HG02943 (cell line): Measurements from ENCODE around the gene NCF1.
A peak's percentile ranks its signal among the peaks of the same experiment; 100 is the strongest.
"Not testable (repeated sequence)": the region's sequence is repeated elsewhere in the genome, so short reads cannot be mapped to it uniquely, and the experiment has no call there.

ENCODE experiments used
- ATAC-seq: cut with Tn5 transposase; IDR thresholded peaks from one replicate; pipeline ENCODE4 v1.9.1; 2021; ENCODE audit warnings: mild to moderate bottlenecking, low read depth, moderate library complexity; ENCODE audit not compliant: unreplicated experiment

The NCF1 gene

DNA sequence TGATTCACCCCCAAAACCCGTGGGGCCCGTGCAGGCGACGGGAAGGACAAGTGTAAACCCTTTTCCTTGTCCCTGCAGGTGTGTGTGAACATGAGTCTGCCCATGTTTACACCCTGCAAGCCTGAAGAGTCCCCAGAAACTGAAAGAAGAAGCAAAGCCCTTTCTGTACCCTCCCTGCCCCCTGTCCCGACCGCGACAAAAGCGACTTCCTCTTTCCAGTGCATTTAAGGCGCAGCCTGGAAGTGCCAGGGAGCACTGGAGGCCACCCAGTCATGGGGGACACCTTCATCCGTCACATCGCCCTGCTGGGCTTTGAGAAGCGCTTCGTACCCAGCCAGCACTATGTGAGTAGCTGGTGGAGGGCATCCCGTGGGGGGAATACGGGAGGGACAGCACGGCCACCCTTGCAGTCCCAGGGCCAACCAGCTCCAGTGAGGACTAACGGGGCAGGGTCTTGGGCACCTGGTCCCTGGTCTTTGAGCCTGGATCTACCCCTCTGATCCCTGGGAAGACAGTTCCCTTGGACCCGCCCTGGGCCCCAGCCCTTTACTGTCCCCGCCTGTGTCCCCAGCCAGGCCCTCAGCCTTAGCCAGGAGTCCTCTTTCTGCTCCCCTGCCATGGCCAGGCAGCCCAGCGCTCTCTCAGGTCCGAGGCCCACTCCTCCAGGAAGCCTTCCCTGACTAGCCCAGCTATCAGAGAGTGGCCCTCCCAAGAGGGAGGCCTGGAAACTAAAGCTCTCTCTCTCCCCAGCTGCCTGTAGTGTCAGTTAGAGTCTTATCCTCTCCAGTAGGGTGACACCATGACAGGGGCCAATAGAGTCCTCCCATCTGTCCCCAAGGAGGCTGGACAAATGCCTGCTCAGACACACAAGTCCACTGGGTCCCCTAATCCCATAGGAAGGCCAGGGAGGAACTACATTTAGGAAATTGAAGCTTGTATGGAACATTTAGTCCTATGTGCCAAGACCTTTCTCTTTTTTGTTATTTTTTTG lies at the start of gene NCF1:
NCF1 (plus strand) TSS at position 252 of the 991 bp plus-strand sequence; CDS start at position 273, 21 bp downstream.
- peak; percentile 70 for ATAC-seq

DNA sequence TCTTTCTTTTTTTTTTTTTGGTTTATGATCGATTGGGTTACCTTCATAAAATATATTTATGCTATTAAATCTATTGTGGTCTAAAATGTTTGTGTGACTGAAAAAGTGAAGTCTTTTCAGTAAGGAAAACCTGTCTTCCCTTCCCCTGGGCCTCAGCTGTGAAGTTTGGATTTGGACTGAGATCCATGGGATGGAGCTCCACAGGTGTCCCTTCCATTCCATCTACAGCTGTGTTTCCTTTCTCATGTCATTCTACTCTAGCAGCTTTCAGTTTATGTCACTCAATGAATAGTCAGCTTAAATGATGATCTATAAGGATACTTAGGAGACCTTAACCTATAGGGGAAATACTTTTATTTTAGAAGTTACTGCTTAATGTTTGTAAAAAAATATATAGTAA lies 48.0 kb upstream of the NCF1 start:
- ATAC-seq: no peak

DNA sequence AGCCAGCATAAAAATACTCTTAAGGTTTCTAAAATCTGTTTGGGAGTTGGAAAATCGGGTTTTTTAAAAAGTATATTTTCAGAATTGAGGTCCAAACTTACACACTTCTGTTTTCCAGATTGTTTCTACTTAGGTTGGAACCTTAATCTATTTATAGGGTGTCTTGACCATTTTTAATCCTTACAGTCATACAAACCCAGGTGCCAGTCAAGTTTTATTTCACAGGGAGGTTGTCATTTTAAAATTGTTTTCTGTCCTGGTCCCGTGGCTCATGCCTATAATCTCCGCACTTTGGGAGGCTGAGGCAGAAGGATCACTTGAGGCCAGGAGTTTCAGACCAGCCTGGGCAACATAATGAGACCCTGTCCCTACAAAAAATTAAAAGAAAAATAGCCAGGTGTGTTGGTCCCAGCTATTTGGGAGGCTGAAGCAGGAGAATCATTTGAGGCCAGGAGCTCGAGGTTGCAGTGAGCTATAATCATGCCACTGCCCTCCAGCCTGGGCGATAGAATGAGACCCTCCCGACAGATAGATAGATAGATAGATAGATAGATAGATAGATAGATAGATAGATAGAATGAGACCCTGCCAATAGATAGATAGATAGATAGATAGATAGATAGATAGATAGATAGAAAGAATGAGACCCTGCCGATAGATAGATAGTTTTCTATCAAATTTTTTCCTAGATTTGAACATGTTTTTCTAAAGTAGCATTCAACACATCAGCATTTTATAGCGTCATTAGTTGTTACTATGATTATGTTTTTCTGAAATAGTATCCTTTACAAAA lies 47.3 kb upstream of the NCF1 start:
- ATAC-seq: no peak

DNA sequence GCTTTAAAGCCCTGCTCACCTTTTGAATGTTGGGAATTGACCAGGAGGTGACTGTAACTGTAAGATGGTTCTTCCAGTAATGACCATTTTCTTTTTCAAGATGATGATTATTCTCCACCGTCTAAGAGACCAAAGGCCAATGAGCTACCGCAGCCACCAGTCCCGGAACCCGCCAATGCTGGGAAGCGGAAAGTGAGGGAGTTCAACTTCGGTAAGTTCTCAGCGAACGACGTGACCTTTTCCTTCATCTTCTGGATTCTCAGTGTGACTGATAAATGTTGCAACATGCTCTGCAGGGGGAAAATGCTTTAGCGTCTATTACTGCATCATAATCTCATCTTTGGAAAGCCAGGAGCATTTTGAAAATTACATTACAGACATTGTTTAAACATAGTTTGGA lies 45.1 kb upstream of the NCF1 start:
- ATAC-seq: not testable (repeated sequence)

DNA sequence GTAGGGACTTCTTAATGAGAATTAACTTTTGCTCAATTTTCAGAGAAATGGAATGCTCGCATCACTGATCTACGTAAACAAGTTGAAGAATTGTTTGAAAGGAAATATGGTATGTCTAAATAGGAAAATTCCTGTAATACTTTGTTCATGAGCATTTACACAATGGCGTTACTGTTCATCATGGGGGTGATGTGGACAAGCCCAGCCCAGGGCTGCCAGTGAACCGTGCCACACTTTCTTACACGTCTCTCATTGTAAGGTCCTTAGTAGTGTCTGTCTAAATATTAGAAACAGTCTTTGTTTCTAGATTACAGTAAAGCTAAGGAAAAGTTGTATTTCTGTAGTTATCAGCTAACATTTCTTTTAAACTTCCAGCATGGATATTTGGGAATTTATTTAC lies 43.6 kb upstream of the NCF1 start:
- not testable (repeated sequence) for ATAC-seq

DNA sequence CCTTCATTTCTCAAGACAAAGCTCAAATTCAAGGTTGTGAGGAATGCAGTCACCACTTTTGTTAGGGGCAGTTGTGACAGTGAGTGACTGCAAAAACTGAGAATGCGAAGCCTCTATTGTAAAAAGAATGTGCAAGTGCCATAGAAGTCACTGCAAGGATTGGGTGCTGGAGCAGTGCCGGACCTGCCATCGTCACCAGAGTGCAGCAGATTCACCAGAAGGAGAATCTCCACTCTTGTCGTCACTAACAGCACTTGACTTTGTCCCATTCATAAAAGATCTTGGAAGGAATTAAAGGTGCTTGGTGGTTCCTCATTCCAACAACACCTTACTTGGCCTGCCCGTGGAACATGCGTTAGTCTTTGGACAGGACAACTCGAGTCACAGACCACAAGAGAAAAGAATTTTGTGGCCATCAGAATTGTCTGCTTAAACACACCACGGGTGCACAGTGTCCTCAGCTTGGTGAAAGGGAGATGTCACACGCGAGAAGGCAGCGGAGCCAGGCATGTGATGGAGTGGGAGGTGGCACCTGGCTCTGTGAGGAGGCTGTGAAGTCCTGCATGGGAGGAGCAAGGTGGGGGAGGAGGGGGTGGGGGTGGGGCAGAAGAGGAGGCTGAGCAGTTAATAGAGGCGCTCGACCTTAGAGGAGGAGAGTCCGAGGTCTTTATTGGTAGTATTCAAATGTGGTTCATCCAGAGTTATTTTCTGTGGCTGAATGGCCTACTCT lies 33.7 kb upstream of the NCF1 start:
- ATAC-seq: not testable (repeated sequence)

DNA sequence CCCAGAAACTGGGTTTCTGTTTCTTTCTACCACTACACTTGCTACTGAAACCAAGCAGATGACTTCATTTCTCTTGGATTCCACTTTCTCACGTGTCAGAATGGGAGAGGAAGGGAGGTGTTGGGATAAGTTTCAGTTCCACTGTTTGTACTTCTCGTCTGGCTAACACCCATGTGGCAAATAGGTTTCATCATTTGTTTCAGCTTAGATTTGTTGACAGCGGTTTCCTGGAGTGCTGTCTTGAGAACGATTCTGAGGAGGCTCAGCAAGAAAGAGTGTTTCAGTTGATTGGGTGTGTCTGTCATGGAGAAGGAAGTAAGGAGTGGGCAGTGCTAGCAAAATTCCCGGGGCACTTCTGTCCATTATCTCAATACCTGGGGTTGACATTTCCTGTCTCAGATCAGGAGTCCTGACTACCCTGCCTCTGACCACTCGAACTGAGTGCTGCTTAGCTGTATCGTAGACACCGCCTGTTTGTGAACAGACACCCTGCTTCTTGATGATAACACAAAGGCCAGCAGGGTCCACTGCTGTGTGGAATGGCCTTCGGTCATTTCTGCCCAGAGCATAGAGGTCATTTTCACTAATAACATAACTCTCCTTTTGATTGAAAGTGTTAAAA lies 29.8 kb upstream of the NCF1 start:
- not testable (repeated sequence) for ATAC-seq

DNA sequence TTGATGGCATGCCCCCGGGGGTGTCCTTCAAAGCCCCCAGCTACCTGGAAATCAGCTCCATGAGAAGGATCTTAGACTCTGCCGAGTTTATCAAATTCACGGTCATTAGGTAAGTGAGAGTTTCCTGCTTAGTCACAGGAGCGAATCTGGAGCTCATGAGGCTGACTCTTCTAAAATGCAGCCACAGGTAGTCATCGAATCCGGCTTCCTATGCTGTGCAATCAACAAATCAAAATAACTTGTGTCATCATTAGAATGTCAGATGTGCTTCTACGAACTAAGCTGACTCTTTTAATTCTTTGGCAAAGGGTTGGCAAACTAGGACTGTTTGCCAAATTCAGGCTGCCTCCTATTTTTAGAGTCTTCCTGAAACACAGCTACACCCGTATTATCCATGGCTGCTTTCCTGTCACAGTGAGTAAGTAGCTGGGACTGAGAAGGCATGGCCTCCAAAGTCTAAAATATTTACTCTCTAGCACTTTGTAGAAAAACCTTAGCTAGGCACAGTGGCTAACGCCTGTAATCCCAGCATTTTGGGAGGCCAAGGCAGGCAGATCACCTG lies 19.8 kb upstream of the NCF1 start:
- ATAC-seq: not testable (repeated sequence)

DNA sequence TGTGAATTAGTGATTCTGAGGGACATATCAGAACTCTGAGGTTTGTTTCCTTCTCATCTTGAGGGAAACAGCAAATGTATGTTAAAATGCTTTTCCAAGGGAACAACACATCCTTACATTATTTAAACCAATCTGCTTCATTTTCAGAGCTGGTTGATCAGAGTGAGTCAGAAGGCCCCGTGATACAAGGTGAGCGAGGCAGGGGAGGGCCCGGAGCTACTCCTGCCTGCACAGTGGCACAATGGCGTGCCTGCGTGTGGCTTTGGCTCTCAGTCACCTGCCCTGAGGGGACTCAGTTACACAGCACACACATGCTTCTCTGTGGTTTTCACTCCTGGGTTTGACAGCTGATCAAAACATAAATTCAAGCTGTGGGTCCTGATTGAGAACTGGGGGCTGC lies 17.1 kb upstream of the NCF1 start:
- ATAC-seq: not testable (repeated sequence)

DNA sequence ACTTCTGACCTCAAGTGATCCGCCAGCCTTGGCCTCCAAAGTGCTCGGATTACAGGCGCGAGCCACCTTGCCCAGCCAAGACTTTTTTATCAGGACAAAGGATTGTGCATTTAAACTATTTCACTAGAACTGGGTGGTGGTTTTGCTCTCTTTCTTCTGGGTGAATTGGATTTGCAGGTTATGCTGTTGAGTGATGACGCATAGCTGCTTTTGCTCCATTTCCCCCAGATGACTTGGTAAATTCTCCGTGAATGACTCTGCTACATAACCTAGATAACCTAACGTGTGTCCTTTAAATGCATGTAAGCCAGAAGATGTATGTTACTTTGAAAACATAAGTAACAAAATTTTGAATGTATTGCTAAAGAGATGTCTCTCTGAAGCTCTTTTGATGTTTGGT lies 15.5 kb upstream of the NCF1 start:
- ATAC-seq: not testable (repeated sequence)

DNA sequence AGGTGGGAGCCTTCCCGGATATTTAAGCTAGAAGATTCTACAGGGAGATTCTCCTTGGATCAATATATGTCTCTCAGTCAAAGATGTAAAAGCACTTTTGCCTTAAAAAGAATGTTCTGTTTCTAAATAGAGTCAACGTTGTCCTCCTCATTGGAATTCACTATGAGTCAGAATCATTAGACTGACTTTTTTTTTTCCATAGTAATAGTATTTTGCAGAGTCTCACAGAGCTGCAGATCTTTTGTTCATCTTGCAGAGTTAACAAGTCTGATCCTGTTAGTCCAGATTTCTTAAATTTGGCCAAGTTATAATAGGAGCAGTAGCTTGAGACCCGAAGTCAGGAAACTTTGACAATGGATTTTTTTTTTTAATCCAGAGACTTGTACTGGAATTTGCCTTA lies 14.8 kb upstream of the NCF1 start:
- not testable (repeated sequence) for ATAC-seq

DNA sequence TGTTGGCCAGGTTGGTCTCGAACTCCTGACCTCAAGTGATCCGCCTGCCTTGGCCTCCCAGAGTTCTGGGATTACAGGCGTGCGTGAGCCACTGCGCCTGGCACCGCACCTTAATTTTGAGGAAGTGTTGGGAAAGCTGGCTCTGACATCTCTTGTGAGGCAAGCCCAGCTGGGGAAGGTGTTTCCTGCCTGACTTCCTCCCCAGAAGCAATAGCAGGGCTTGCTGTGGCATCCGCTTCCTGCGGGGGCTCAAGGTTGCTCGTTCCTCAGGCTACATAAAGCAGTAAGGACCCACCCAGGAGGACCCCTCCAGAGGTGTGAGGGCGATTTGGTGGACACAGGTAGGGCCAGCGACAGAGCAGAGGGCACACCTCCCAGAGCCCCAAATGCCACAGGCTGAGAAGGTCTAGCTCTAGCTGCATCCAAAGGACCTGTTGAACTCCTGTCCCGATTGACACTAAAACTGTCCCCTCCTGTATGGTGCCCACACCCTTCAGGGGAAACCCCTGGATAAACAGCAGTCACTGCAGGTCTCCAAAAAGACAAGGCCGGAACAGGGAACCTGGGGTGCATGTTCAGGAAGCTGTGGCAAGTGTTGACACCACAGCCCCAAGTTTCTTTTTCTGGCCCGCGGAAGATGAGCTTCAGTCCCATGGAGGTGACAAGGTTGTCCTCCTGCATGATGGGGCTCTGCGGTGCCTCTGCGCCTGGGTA lies 8.4 kb upstream of the NCF1 start:
- not testable (repeated sequence) for ATAC-seq

DNA sequence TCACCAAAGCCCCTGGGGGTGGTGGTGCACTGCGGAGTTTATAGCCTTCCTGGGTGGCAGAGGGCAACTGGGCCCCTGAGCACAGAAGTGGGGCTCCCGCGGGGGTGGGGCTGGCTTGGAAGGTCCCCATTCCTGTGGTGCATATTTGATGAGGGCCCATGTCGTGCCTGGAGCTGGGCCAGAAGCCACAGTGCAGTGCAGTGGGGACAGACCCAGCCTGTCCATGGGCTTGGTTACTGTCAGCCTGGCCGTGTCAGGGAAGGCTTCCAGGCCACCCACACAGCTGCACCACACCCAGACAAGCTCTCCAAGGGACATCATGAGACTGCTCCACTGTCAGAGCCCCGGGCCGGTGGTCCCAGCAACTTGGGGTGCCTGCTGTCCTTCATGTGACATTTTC lies 7.3 kb upstream of the NCF1 start:
- ATAC-seq: not testable (repeated sequence)

DNA sequence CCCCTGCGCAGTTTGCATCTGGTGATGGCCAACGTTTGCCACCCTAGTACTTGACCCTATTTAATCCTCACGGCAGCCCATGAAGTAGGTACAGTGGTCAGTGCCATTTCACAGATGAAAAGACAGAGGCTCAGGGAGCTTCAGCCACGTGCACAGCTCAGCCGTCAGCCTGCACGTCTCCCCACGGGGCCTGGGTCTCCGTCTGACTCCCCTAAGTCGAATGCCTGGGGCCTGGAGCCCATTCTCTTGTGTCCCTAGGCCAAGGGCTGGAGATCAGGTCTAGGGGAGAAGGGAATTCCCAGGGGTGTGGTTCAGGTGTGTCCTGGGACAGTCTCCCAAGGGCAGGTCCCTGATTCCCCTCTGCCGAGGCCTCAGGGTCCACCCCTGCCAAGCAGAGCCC lies 6.8 kb upstream of the NCF1 start:
- ATAC-seq: not testable (repeated sequence)

DNA sequence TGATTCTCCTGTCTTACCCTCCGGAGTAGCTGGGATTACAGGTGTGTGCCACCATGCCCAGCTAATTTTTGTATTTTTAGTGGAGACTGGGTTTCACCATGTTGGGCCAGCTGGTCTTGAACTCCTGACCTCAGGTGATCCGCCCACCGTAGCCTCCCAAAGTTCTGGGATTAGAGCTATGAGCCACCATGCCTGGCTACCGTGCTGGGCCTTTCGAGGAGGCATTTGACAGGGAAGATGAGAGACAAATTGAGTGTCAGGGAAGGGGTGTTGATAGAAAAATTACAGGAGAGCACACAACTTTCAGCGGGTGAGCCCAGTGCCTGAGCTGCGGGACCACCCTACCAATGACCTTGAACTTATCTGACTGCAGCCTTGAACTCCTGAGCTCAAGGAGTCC lies 3.7 kb upstream of the NCF1 start:
- not testable (repeated sequence) for ATAC-seq

DNA sequence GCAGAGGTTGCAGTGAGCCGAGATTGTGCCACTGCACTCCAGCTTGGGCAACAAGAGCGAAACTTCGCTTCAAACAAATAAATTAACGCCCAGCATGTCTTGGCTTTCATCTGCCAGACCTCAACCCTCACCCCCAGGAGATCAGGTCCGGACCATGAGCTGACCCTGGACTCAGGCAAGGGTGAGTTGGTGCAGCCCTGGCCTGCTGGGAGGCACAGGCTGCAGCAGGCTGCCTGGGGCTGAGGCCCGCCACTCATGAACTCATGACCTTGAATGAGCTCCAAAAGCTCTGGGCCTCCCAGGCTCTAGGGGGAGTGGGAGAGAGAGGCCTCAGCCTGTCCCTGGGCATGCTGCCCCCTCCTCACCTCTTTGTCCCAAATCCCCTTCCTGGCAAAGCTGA lies 1.7 kb upstream of the NCF1 start:
- ATAC-seq: not testable (repeated sequence)

DNA sequence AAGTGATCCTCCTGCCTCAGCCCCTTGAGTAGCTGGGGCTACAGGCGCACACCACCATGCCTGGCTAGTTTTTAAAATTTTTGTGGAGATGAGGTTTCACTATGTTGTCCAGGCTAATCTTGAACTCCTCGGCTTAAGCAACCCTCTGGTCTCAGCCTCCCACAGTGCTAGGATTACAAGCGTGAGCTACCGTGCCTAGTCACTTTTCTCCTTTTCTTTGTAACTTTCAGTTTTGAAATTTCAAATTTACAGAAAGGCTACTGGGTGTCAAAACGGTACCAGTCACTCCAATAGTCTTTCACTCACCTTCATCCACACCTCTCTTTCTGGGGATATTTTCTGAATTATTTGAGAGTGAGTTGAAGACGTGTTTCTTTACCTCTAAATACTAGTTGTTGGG lies 1.3 kb downstream of the NCF1 start:
- ATAC-seq: not testable (repeated sequence)

DNA sequence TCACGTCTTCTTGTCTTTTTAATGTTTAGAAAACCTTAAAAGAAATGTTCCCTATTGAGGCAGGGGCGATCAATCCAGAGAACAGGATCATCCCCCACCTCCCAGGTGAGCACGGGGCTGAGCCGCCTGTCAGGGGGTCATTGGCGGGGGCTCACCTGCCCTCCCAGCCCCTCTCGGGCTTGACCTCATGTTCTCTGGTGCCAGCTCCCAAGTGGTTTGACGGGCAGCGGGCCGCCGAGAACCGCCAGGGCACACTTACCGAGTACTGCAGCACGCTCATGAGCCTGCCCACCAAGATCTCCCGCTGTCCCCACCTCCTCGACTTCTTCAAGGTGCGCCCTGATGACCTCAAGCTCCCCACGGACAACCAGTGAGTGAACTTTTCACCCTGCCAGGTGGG lies 5.2 kb downstream of the NCF1 start:
- not testable (repeated sequence) for ATAC-seq

DNA sequence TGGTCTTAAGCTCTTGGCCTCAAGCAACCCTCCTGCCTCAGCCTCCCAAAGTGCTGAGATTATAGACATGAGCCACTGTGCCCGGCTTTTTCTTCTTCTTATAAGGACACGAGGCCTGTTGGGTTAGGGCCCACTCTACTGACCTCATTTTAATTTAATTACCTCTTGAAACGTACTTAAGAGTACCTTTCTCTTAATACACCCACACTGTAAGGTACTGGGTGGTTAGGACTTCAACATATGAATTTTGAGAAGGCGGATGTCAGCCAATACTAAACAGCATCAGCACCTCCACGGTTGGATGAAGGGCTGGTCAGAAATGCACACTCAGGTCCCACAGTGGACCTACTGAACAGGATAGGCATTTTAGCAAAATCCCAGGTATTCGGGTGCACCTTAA lies 7.9 kb downstream of the NCF1 start:
- not testable (repeated sequence) for ATAC-seq
